GM19238 (cell line): ENCODE measurements around the gene ZNF678.
"Not testable (repeated sequence)": the region's sequence is repeated elsewhere in the genome, so short reads cannot be mapped to it uniquely, and the experiment has no call there.

ENCODE experiments used
- DNase-seq: peaks from one replicate; pipeline ENCODE4 v3.0.0; 2011; ENCODE audit warnings: low spot score; ENCODE audit not compliant: insufficient read length

ZNF678 gene

GRCh38 chr1:227710474-227710873, 147.1 kb downstream of the ZNF678 start:
- DNase-seq = not testable (repeated sequence)

GRCh38 chr1:227712648-227713047, 149.3 kb downstream of the ZNF678 start:
- no peak for DNase-seq

- DNase-seq = no peak
Measured at GRCh38 chr1:227718932-227719331, 155.6 kb downstream of the ZNF678 start.

- no peak for DNase-seq
Measured at GRCh38 chr1:227723474-227723873, 160.1 kb downstream of the ZNF678 start.

GRCh38 chr1:227725046-227725445, 161.7 kb downstream of the ZNF678 start:
- no peak for DNase-seq

- DNase-seq = no peak
Measured at GRCh38 chr1:227726318-227726717, 163.0 kb downstream of the ZNF678 start.
